ENCODE measurements around the gene ARPC2.
"Not testable (repeated sequence)": the region's sequence is repeated elsewhere in the genome, so short reads cannot be mapped to it uniquely, and the experiment has no call there.

The ARPC2 gene

GRCh38 chr2:218270721-218271486 is 53.9 kb downstream of the ARPC2 start:
- no peak for DNase-seq (ENCODE audit: low read depth, low spot score)

DNA sequence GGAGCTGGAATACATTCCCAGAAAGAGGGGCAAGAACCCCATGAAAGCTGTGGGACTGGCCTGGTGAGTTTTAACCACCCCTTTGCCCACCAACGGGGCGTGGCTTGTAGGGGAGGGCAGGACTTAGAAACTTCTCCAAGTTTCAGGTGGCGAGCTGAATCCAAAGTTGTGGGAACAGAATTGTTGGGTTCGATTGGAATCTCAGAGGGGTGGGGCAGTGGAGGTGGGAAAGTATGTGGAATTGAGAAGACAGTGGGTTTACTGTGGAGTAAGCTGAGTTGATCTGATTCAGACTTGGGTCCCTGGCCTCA is 54.5 kb downstream of the ARPC2 start:
- DNase-seq (ENCODE audit: low read depth, low spot score), result no peak

DNA sequence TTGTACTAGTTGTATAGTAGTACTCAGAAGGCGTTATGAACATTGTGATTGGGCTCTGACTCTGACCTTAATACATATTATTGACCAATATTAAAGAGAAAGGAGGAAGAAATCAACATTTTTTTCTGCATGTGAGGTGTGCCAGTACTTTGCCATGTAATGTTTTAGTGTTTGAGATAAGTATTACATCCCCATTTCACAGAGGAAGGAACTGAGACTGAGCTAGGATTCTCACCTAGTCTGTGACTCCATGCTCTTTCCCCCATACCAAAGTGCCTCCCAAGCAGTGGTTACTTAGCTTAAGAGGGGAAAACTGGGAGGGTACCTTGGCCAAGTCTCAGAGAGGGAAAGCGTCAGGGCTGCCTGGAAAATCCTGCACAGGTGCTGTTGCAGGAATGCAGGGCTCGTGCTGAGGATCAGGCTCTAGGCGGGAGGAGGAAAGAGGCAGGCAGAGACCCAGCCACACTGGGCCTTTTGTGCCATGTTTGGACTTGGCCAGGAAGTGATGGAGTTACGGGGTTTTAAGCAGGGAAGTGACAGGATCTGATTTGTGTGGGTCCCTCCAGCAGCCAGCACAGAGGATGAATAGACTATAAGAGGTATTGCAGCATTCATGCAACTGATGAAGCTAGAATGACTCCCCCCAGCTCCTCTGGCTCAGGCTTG is 55.0 kb downstream of the ARPC2 start:
- no peak for DNase-seq (ENCODE audit: low read depth, low spot score)

DNA sequence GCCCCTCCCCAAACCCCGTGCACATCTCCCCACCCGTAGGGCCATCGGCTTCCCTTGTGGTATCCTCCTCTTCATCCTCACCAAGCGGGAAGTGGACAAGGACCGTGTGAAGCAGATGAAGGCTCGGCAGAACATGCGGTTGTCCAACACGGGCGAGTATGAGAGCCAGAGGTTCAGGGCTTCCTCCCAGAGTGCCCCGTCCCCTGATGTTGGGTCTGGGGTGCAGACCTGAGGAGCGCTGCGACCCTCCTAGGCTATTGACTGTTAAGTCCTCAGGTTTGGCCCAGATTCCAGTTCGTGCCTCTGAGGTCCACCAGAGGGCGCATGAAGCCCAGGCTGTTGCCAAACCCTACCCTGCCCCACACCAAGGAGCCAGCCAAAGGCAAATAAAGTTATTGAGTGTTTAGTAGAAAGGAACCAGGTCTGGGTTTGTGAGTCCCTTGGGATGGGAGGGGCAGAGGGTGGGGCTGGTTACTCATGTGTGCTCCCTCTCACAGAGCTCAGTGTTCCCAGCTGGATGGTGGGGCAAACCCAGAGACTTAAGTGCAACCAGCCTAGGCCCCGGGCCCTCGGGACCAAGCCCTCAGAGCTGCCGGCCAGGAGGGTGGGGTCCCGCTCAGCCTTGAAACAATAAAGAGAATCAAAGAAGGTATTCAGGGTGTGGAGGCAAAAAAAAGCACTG is 55.7 kb downstream of the ARPC2 start:
- peak; percentile 91 for DNase-seq (ENCODE audit: low read depth, low spot score)

DNA sequence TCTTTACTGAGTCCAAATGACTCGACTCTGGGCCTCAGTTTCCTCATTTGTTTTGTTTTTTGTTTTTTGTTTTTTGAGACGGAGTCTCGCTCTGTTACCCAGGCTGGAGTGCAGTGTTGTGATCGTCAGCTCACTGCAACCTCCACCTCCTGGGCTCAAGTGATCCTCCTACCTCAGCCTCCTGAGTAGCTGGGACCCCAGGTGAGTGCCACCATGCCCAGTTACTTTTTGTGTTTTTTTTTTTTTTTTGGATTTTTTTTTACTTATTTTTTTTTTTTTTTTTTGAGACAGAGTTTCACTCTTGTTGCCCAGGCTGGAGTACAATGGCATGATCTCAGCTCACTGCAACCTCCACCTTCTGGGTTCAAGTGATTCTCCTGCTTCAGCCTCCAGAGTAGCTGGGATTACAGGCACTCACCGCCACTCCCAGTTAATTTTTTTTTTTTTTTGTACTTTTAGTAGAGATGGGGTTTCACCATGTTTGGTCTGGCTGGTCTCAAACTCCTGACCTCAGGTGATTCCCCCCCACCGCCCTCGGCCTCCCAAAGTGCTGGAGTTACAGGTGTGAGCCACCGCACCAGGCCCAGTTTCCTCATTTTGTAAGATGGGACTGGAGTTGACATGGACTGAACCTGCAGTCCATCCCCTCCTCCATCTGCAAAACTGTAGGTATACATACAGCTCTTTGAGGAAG is 56.4 kb downstream of the ARPC2 start:
- not testable (repeated sequence) for DNase-seq (ENCODE audit: low read depth, low spot score)

DNA sequence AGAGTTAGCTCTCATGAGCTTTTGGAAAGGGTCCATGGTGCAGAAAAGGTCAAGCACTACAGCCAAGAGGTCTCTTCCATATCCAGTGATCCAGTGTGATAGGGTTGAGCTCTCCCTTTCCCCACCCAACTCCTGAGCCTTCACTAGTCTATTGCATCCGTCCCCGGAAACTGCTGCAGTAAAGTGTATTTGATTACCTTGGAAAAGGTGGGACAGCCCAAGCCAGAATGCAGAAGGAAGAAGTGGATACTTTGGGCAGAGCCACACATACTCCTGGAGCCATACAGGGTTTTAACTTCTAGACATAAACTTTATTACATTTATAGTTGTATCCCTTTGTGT is 56.9 kb downstream of the ARPC2 start:
- DNase-seq (ENCODE audit: low read depth, low spot score), result no peak

- no peak for DNase-seq (ENCODE audit: low read depth, low spot score)
Measured at GRCh38 chr2:218274586-218274985, 57.6 kb downstream of the ARPC2 start.

- DNase-seq (ENCODE audit: low read depth, low spot score), result no peak
Measured at GRCh38 chr2:218275371-218276072, 58.5 kb downstream of the ARPC2 start.

DNA sequence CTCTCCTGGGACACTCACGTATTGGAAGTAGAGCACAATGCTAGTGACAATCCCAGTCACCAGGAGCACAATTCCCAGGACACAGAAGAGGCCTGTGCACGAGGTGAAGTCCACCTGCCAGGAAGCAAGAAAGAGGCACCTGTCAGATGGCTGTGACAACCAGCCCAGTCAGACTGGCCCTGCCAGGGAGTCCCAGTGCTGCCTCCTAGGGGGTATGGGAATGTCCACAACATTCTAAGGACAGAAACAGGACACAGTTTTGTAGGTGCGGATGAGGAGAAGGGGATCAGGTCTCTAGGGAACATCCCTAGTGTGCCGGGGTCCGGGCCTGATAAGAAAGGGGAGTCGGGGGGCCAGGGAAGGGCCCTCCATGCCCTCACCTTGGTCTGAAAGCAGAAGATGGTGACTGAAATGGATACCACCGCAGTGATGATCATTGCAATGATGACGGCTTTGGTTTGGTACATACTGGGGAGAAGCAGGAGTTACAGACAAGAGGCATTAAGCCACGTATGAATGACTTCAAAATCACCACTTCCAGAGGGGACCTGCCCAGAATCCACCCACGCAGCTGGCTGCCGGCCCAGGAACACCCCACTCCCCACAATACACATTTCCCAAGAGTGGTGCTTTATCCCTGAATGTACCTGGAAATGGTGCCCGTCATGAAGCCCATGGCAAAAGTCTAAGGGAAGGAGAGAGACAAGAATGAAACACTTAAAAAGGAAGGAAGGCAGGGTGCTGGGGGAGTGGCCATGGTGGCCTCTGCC is 60.2 kb downstream of the ARPC2 start:
- no peak for DNase-seq (ENCODE audit: low read depth, low spot score)

- DNase-seq (ENCODE audit: low read depth, low spot score), result no peak
Measured at GRCh38 chr2:218277921-218278320, 60.9 kb downstream of the ARPC2 start.

DNA sequence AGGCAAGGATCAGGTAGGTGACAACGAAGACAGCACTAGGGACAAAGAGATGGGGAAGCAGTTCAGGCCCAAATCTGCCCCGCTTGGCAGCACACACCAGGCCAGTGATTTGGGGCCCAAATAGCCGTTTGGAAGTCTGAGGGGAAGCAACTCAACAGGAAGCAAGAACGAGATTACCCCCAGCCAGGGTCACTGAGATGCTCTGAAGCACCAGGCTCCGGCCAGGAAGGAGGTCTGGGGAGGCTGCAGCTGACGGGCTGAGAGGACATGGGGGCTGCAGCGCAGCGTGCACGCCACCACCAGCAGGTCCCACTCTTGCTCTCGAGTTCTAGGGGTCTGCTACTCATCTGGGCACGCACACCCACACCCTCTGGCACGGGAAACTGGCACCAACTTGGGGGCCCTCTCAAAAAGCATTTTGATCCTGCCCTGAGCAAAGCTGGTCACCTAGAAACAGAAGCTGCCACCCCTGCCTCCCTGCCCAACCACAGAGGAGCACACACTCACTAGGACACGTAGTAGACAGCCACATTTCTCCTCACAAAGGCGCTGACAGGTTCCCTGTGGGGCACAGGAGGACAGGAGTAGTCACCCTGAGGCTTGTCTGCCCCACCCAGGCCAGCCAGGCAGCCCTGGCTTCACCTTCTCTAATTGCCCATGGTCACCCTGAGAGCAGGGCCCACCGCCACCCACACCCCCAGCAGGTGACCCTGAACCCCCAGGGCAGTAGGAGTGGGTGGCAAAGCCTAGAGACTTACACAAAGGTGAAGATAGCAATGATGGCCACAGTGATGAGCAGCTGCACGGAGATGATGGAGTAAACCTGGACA is 61.8 kb downstream of the ARPC2 start:
- no peak for DNase-seq (ENCODE audit: low read depth, low spot score)

DNA sequence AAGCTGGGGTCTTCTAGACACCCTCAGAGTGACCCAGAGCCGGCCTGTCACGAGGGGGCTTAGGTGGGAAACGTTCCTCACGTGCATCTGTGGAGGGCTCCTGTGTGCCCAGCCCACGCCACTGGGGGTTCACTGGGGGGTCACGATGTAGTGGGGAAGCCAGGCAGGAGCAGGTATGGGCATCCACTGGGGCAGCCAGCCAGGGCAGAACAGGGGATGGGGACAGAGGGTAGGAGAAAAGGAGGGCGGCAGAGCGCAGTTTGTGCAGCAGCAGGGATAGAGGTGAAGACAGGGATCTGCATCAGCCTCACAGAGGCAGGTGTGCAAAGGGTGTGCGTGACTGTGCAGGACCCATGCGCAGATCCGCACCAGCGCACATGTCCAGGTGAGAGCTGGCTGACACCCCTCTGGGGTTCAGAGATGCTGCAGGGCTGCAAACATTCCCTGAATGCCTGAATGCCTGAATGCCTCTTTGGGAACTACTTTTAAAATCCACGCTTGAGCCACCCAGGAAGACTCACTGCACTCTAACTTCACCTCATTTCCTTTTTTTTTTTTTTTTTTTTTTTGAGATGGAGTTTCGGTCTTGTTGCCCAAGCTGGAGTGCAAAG is 63.4 kb downstream of the ARPC2 start:
- no peak for DNase-seq (ENCODE audit: low read depth, low spot score)

- DNase-seq (ENCODE audit: low read depth, low spot score), result peak; percentile 43
Measured at GRCh38 chr2:218281449-218281848, 64.5 kb downstream of the ARPC2 start.

GRCh38 chr2:218282173-218282991 is 65.4 kb downstream of the ARPC2 start:
- DNase-seq (ENCODE audit: low read depth, low spot score), result peak; percentile 78

- DNase-seq (ENCODE audit: low read depth, low spot score), result peak; percentile 81
Measured at GRCh38 chr2:218284106-218284811, 67.3 kb downstream of the ARPC2 start.

DNA sequence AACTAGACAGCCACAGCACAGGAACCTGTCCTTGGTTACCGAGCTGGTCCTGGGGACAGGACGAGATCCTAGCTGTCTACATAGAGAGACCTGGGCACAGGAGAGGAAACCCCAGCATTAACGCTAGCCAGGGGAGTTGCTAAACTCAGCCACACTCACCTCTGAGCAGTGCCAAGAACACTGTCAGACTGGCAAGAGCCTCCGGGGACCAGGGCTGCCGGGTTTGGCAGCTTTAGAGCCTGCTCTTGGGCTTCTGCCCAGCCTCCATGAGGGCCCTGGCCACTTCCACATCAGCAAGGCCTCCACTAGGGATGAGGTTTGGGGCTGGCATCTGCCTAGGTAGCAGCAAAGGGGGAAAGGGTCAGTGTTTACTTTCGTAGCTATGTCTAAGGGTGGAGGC is 68.6 kb downstream of the ARPC2 start:
- peak; percentile 85 for DNase-seq (ENCODE audit: low read depth, low spot score)

- DNase-seq (ENCODE audit: low read depth, low spot score), result peak; percentile 96
Measured at GRCh38 chr2:218286570-218287459, 69.8 kb downstream of the ARPC2 start.
